Lower leg skin (tissue), 3 donors: Measurements from ENCODE around the gene SLC66A1.

Experiments used
- CTCF ChIP-seq, 3 donors: fragments of 450-650 bp; IDR thresholded peaks; one replicate each; pipeline ENCODE4 v1.5.1; 2016; ENCODE audit warnings: antibody characterized with exemption in 3 of 3, mild to moderate bottlenecking in 3 of 3, moderate library complexity in 2 of 3
- POLR2A ChIP-seq, 2 donors: fragments of 450-650 bp; IDR thresholded peaks; one replicate each; pipeline ENCODE4 v1.6.1; 2016 to 2017; ENCODE audit warnings: antibody characterized with exemption in 2 of 2, mild to moderate bottlenecking in 1 of 2, moderate library complexity in 1 of 2

GRCh38 chr1:19310061-19310460, 2.1 kb upstream of the SLC66A1 start:
- TF ChIP-seq CTCF (IDR thresholded peaks at IDR 0.05): no peak
- TF ChIP-seq POLR2A (IDR thresholded peaks at IDR 0.05): no peak
